Activated CD4-positive, alpha-beta T cell treated with anti-CD3 and anti-CD28 coated beads for 1 hour (primary cell): ENCODE measurements around the gene ZNF878.

Experiments
- DNase-seq: peaks from one replicate; pipeline ENCODE4 v3.0.0-alpha.2; 2020

Gene ZNF878

GRCh38 chr19:12034620-12035019 is 18.1 kb downstream of the ZNF878 start:
- DNase-seq, result no peak

GRCh38 chr19:12034198-12034597 is 18.6 kb downstream of the ZNF878 start:
- DNase-seq, result no peak

- DNase-seq, result no peak
These were observed 37.0 kb downstream of the ZNF878 start for GRCh38 chr19:12015753-12016116.

GRCh38 chr19:12015015-12015752 is 37.6 kb downstream of the ZNF878 start:
- no peak for DNase-seq

- DNase-seq, result no peak
These were observed 52.4 kb downstream of the ZNF878 start for GRCh38 chr19:12000152-12000981.

- no peak for DNase-seq
These were observed 57.6 kb downstream of the ZNF878 start for GRCh38 chr19:11995174-11995573.
